Inferior parietal cortex (tissue), 1 donor: Measurements from ENCODE around the gene ODAD3.
"Not testable (repeated sequence)": the region's sequence is repeated elsewhere in the genome, so short reads cannot be mapped to it uniquely, and the experiment has no call there.

ENCODE experiments used
- DNase-seq: peaks from one replicate; pipeline ENCODE4 v3.0.0-alpha.2; 2016; ENCODE audit errors: extremely low spot score

The ODAD3 gene

GRCh38 chr19:11437955-11438354 is 3.0 kb upstream of the ODAD3 start:
- no peak for DNase-seq

GRCh38 chr19:11435833-11436313 is 952 bp upstream of the ODAD3 start:
- DNase-seq: no peak

DNA sequence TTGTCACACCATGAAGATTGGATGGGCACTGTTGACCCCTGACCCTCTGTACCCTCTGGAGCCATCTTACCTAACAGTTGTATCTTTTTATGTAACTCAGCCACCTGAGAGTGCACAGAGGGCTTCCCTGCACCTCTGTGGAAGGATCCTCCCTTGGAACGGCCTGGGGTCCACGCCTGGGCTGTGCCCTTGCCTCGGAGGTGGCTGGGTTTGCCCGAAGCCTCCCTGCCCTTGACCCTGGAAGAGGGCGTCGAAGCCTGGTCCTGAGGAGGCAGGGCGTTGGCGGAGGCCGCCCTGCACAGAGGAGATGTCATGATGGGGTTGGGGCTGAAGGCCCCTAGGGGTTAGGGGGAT is 241 bp downstream of the ODAD3 start:
- no peak for DNase-seq

DNA sequence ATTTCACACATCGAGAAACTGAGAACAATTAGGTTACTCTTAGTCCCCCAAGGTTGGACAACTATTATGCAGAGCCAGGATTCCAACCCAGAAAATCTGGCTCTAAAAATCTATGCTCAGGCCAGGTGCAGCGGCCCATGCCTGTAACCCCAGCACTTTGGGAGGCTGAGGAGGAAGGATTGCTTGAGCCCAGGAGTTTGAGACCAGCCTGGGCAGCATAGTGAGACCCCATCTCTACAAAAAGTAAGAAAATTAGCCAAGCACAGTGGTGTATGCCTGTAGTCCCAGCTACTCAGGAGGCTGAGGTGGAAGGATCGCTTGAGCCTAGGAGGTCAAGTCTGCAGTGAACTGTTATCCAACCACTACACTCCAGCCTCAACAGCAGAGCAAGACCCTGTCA is 1.4 kb downstream of the ODAD3 start:
- not testable (repeated sequence) for DNase-seq

GRCh38 chr19:11426656-11427055 is 8.3 kb downstream of the ODAD3 start:
- DNase-seq: no peak

DNA sequence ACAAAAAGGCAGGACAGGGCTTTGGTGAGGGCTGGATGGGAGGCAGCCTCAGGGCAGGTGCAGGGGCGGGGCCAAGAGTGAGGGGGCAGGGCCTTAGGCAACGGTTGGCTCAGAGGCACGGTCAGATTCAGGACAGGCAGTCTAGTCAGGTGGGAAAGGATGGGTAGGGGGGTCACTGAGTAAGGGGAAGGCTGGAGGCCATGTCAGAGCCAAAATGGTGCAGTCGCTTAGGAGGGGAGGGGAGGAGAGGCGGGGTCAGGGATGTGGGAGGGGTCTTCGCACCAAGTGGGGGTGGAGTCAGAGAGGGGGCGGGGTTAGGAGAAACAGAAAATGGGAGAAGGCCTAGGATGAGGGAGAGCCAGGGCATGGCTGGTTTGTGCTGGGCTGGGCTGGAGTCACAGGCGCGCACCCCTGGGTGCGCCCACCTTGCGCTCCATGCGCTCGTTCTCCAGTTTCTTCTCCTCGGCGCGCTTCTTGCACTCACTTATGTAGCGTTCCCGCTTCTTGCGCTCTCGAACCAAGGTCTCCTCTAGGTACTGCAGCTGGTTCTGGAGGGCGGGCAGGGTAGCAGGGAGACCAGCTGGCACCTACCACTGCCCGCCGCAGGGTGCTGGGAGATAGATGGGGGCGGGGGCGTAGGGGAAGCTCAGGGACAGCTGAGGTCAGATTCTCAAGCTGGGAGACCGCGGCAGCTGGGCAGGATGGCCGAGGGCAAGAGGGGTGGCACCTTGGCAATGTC is 9.0 kb downstream of the ODAD3 start:
- DNase-seq: no peak

DNA sequence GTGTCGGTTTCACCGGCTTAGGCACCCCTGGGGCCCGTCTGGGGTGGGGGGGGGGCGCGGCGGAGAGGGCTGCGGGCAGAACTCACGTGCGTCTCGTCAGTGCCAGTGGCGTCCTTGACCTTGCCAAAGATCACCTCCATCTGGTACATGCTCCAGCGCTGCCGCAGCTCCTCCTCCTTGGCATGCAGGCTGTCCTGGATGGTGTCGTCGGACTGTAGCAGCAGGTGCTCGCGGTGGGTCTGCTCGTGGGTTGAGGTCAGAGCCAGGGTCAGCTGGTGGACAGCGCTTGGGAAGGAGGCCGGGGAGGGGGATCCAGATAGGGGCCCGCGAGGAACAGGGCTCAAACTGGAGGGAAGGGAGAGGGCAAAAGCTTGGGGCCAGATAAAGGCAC is 11.1 kb downstream of the ODAD3 start:
- no peak for DNase-seq

DNA sequence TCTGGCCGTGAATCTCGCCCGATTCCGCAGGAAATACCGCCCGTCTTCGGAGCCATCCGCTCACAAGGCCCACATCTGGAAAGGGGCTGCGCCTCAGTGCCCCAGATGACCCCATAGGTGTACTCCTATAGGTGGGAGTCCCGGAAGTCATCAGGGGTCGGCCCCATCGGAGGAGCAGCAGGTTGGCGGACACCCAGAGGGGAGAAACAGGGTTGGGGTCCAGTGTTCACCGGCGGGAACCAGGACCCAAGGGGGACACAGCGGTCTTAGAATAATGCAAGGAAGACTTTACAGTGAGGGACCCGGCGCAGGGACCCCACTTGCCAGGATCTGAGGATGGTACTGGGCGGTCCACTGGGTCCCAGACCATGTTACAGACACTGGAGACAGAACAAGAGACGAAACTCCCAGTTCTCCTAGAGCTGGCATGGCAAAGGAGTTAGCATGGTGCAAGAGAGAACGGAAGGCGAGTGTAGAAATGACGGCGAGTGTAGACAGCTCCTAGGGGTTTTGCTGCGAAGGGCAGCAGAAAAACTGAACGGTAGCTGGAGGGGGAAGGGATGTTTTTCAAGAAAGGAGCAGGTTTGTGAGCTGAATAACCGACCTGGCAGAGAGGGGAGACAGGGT is 11.6 kb downstream of the ODAD3 start:
- no peak for DNase-seq

GRCh38 chr19:11422163-11423065 is 12.5 kb downstream of the ODAD3 start:
- no peak for DNase-seq

GRCh38 chr19:11421371-11422098 is 13.4 kb downstream of the ODAD3 start:
- DNase-seq: no peak

GRCh38 chr19:11420429-11421370 is 14.2 kb downstream of the ODAD3 start:
- no peak for DNase-seq

DNA sequence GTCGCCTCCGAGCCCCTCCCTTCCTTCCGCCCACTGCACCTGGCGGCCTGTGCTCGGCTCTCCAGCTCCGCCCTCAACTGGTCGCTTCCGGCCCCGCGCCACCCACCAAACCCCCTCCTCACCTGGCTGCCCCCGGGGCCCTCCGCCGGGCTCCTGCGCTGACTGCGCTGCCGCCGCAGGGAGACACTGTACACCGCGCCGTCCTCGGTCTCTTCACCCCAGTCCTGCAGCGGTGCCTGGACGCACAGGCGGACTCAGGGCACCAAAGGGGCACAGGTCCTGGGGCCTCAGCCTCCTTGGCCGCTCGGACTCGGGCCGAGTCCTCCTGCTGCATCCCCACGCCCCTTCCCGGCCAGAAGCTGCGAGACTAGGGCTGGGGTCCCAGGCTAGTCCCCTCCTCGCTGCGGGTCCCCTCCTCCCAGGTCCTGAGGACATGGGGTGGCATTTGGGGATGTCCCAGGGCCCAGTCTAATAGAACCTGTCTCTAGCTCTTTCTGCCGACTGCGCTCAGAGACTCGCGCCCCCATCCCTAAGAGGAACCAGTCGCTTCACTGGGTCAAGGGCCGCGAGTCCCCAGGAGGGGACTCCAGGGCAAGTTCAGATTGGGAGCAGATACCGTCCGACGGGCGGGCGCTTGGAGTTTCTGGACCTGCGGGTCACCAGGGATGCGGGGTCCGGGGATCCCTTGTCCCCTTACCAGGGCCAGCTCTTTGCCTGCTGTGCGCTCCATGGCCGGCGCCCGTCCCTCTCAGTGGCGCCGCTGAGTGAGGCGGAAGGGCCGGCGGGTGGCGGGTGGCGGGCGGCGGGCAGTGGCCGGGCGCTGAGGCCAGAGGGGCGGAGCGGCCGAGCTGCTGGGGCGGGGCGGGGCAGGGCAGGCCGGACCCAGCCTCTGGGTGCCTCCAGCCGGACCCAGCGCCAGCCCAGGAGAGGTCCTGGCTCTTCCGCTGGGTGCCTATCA is 16.1 kb downstream of the ODAD3 start, which contains the start of gene RGL3:
Gene RGL3, minus strand, starts transcription at position 766 of the 958 bp plus-strand sequence. Its CDS starts 36 bp downstream, at position 730.
- DNase-seq: no peak

DNA sequence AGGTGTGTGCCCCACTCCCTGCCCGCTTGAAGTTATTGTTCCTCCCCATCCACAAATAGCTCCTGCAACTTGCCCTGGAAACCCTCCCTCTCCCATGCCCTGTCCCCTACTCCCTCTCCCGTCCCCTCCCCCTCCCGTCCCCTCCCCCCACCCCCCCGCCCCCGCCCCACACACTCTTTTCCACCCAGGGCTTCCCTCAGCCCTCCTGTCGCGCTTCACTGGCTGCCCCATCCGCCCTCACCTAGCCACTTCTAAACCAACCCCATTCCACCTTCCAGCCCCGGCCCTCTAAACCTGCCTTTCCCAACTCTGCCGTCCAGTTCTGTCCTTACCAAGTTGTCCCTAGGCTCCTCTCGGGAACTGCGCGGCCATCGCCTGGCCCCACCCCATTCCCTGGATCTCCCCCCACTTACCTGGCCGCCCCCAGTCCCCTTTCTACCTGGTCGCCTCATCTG is 16.8 kb downstream of the ODAD3 start:
- no peak for DNase-seq

DNA sequence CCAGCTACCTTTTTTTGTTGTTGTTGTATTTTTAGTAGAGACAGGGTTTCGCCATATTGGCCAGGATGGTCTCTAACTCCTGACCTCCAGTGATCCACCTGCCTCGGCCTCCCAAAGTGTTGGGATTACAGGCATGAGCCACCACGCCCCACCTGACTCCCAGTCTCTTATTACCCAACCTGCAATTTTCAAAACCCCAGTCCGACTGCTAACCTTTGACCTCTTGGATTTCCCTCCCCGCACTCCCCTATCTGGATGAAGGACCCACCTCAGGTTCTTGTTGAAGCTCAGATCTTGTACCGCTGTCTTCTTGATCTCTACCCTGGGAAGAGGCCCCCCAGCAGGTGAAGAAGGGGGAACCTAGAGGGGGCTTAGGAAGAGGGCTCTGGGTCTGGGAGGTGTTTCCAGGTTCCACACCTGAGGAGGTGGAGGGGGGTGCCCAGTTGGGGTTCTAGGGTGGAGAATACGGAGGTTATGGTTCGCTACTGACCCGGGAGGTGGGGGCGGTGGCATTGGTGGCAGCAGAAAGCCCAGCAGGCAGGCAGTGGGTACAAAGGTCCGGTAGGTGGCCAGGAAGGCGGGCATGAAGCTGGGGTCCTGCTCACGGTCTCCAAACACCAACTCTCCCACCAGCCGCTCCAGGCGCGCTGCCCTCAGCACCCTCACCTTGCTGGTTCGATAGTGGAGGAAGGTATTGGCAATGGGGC is 18.4 kb downstream of the ODAD3 start:
- DNase-seq: no peak

DNA sequence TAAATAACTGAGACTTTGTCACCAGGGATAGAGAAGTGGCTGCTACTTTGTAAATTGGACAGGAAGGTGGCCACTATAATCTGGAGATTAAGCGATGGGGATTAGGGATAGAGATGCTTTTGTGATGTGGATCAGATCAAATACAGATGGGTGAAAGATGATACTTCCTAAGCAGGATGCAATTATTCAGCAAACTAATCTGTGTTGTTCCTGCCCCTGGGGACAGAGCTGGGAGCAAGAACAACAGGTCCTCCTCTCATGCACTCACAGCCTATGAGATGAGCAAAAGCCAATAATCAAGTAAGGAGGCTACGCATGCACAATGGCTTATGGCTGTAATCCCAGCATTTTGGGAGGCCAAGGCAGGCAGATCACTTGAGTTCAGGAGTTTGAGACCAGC is 20.4 kb downstream of the ODAD3 start:
- DNase-seq: no peak

DNA sequence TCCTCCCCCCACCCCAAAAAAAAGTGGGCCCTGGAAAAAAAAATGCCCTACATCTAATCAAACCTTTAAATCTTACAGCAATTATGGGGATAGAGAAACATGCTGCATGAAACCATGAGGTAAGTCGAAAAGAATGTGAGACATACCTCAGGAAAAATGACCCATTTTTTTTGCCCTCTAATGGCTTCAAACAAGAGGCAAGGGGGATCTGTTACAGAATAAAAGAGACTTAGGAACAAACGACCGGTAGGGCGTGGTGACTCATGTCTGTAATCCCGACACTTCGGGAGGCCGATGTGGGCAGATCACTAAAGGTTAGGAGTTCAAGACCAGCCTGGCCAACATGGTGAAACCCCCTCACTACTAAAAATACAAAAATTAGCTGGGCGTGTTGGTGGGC is 24.2 kb downstream of the ODAD3 start:
- no peak for DNase-seq

DNA sequence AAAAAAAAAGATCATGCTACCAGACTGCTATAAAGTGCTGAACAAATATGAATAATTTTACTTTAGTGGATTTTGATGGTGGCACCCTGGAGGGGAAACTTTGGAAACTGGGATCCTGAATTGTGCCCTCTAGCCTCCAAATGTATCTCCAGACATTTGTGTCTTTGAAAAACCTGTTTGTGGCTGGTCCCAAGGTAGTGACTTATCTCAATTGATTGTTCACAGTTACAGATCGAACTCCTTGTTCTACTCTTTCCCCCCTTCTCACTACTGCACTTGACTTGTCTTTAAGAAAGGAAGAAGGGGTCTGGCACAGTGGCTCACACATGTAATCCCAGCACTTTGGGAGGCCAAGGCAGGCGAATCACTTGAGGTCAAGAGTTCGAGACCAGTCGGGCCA is 26.3 kb downstream of the ODAD3 start:
- DNase-seq: no peak

GRCh38 chr19:11406703-11407236 is 28.2 kb downstream of the ODAD3 start:
- not testable (repeated sequence) for DNase-seq
